Ramos (cell line): ENCODE results near the gene SV2B.
"Not testable (repeated sequence)": the region's sequence is repeated elsewhere in the genome, so short reads cannot be mapped to it uniquely, and the experiment has no call there.

ENCODE experiments used
- in situ Hi-C: fragments of 300-500 bp; cut with MboI; formaldehyde crosslinking; loops from one replicate; pipeline ENCODE4 v1.14.3; 2022; ENCODE audit warnings: low sequenced_read_pairs; ENCODE audit not compliant: unreplicated experiment

Gene SV2B

GRCh38 chr15:91344912-91345311 is 244.9 kb downstream of the SV2B start:
- in situ Hi-C loops = not testable (repeated sequence)

GRCh38 chr15:91345736-91346135 is 245.7 kb downstream of the SV2B start:
- in situ Hi-C loops = no loop called here

GRCh38 chr15:91346259-91346658 is 246.2 kb downstream of the SV2B start:
- in situ Hi-C loops = no loop called here

- in situ Hi-C loops = no loop called here
Measured at GRCh38 chr15:91348752-91349500, 248.9 kb downstream of the SV2B start.
